Kidney (tissue), 14 donors: ENCODE measurements around the gene CCNG1. TPM values are rescaled to one million over a fixed set of nuclear protein-coding genes. Genes with fewer than 3 reads are reported as not detected.
A peak's percentile ranks its signal among the peaks of the same experiment; 100 is the strongest.
"Not testable (repeated sequence)": the region's sequence is repeated elsewhere in the genome, so short reads cannot be mapped to it uniquely, and the experiment has no call there.

Experiments
- DNase-seq, 5 donors: peaks; one replicate each; pipeline ENCODE4 v3.0.0-alpha.2; 2013 to 2020
- FAIRE-seq: peaks from 2 replicates; lab custom pipeline; 2012; peaks lifted over from hg19 to GRCh38; lab: Jason Lieb, UNC
- H3K27ac ChIP-seq, 2 donors: one replicate each; pipeline ENCODE4 v1.7.0; 2013; ENCODE audit warnings: low read depth in 2 of 2, low read length in 2 of 2, inconsistent platforms in 1 of 2
- H3K27me3 ChIP-seq: one replicate; pipeline ENCODE4 v1.7.1; 2013; ENCODE audit warnings: low read length, inconsistent platforms; ENCODE audit not compliant: control insufficient read depth, insufficient read depth
- H3K36me3 ChIP-seq, 3 donors: one replicate each; pipeline versions ENCODE4 v1.7.0 to v1.7.1; 2013; ENCODE audit warnings: low read length in 3 of 3, control low read depth in 1 of 3, inconsistent platforms in 1 of 3; ENCODE audit not compliant: insufficient read depth in 3 of 3, control insufficient read depth in 2 of 3
- H3K4me1 ChIP-seq, 3 donors: one replicate each; pipeline versions ENCODE4 v1.7.0 to v1.7.1; 2013; ENCODE audit warnings: low read length in 3 of 3, inconsistent platforms in 1 of 3, low read depth in 1 of 3; ENCODE audit not compliant: control insufficient read depth in 2 of 3, insufficient read depth in 2 of 3
- H3K4me3 ChIP-seq, 3 donors: one replicate each; pipeline versions ENCODE4 v1.7.0 to v1.8.1; 2013; ENCODE audit warnings: low read length in 3 of 3, control low read depth in 1 of 3, inconsistent platforms in 1 of 3
- H3K9ac ChIP-seq, 3 donors: one replicate each; pipeline versions ENCODE4 v1.7.0 to v1.7.1; 2013; ENCODE audit warnings: low read length in 3 of 3, control low read depth in 1 of 3, inconsistent platforms in 1 of 3
- H3K9me3 ChIP-seq, 3 donors: one replicate each; pipeline versions ENCODE4 v1.7.0 to v1.7.1; 2013; ENCODE audit warnings: low read length in 3 of 3, control low read depth in 1 of 3, inconsistent platforms in 1 of 3; ENCODE audit not compliant: control insufficient read depth in 2 of 3, insufficient read depth in 1 of 3
- CTCF ChIP-seq: IDR thresholded peaks from 3 replicates; pipeline ENCODE4 v1.5.1; 2012; ENCODE audit warnings: mild to moderate bottlenecking, moderate library complexity, borderline replicate concordance; ENCODE audit not compliant: insufficient read depth; ENCODE audit errors: extremely low read depth
- intact Hi-C: fragments of 100-400 bp; cut with DNase I; formaldehyde crosslinking; loops from one replicate; pipeline ENCODE4 v1.11.1; 2022
- polyA plus RNA-seq: library from polyadenylated mRNA; stranded (reverse); fragments of 350-450 nt; fragmentation: Illumina TruSeq; extraction: RNeasy Lipid Tissue Mini Kit (QIAGEN cat#74804); gene quantifications from one replicate; pipeline ENCODE4 v1.2.3, GENCODE V29; 2014; ENCODE audit warnings: low read depth, low replicate concordance; ENCODE audit not compliant: insufficient read depth
- total RNA-seq: library from RNA; stranded (reverse); fragmentation: NEBNext Ultra II Directional; extraction: Animal tissue kit (Norgen Biotek cat#: 25700); gene quantifications from one replicate; pipeline ENCODE4 v1.2.1, GENCODE V29; 2021
- donor health status: control.
- donor health status: control.
- donor health status: control.
- donor health status: control.
- donor health status: control.
- donor health status: DM: yes; HTN: yes; CAD: no.
- donor health status: Normal renal cell carcinoma (clear cell type).

The CCNG1 gene
- total and polyA plus RNA-seq, 2 donors from 2014 or later, result 127 to 132 TPM

GRCh38 chr5:163409384-163409783 lies 28.0 kb upstream of the CCNG1 start:
- intact Hi-C loops, result no loop called here

GRCh38 chr5:163410505-163410904 lies 26.9 kb upstream of the CCNG1 start:
- Histone ChIP-seq H3K9ac (no peak overlapping the region), H3K4me1 (no peaks in the 10 kb centered on the region), H3K36me3 (no peaks in the 10 kb centered on the region), H3K9me3 (no peaks in the 10 kb centered on the region), H3K27me3 (no peaks in the 10 kb centered on the region), H3K27ac (no peak overlapping the region), H3K4me3 (no peak overlapping the region)
- intact Hi-C loops, result no loop called here
- TF ChIP-seq CTCF, result no peak
- no peak for FAIRE-seq
- DNase-seq, result no peak

More at GRCh38 chr5:163409384-163409783, 28.0 kb upstream of the CCNG1 start:
- TF ChIP-seq CTCF, result no peak
- FAIRE-seq, result no peak
- H3K36me3 ChIP-seq, result no peaks in the 10 kb centered on the region
- H3K9ac ChIP-seq, result no peak overlapping the region
- no peaks in the 10 kb centered on the region for H3K9me3 ChIP-seq
- H3K4me3 ChIP-seq, result no peak overlapping the region
- peak in 2 of 5 donors; percentile 21 to 24 for DNase-seq
- H3K27me3 ChIP-seq, result no peaks in the 10 kb centered on the region
- no peaks in the 10 kb centered on the region for H3K4me1 ChIP-seq
- no peak overlapping the region for H3K27ac ChIP-seq

DNA sequence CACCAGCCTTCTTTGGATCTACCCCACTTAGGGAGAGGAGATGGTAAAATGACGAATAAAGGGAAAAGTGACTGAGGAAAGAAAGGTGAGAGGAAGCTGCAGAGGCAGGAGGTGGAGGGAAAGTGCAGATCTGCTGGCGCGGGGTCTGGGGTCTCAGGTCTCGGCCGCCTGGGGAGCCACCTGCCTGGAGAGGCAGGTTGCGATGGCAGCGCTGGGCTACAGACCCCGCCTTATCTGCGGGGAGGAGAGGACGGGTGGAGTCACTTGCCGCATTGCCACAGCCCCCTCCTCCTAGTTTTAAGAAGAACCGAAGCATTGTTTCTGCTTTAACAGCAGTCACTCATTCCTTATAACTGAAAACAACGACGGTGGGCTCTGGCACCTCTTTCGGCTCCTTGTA lies 21.7 kb upstream of the CCNG1 start:
- H3K27ac ChIP-seq, H3K36me3 ChIP-seq, H3K4me1 ChIP-seq, H3K27me3 ChIP-seq, FAIRE-seq, intact Hi-C loops, H3K9ac ChIP-seq, H3K9me3 ChIP-seq, H3K4me3 ChIP-seq, DNase-seq: not testable (repeated sequence)

DNA sequence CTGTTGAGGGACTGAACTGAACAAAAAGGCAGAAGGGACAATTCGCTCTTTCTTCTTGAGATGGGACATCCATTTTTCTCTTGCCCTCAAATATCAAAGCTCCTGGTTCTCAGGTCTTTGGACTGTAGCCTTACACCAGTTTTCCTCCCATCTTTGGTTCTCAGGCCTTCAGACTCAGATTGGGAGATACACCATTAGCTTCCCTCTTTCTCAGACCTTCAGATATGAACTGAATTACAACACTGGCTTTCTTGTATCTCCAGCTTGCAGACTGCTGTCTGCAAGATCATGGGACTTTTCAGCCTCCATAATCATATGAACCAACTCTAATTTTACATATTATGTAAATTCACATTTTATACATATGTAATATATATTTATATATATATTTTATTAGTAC lies 12.6 kb upstream of the CCNG1 start:
- DNase-seq, result no peak
- no peaks in the 10 kb centered on the region for H3K27me3 ChIP-seq
- no peak overlapping the region for H3K27ac ChIP-seq
- H3K36me3 ChIP-seq, result no peaks in the 10 kb centered on the region
- no peak overlapping the region for H3K4me3 ChIP-seq
- no peaks in the 10 kb centered on the region for H3K4me1 ChIP-seq
- FAIRE-seq, result no peak
- H3K9ac ChIP-seq, result no peak overlapping the region
- TF ChIP-seq CTCF, result no peak
- H3K9me3 ChIP-seq, result no peaks in the 10 kb centered on the region
- intact Hi-C loops, result no loop called here

- DNase-seq, intact Hi-C loops, H3K27ac ChIP-seq, H3K4me3 ChIP-seq, H3K9me3 ChIP-seq, H3K27me3 ChIP-seq, FAIRE-seq, H3K36me3 ChIP-seq, H3K4me1 ChIP-seq, H3K9ac ChIP-seq: not testable (repeated sequence)
Measured at GRCh38 chr5:163426128-163426527, 11.3 kb upstream of the CCNG1 start.
